CD1c-positive myeloid dendritic cell (primary cell): ENCODE results near the gene RTL1.

Source experiments
- DNase-seq: peaks from one replicate; pipeline ENCODE4 v3.0.0-alpha.2; 2016; ENCODE audit errors: extremely low spot score

RTL1 gene

GRCh38 chr14:100898935-100899883, 4.3 kb downstream of the RTL1 start:
- no peak for DNase-seq

- DNase-seq, result no peak
These were observed 5.1 kb downstream of the RTL1 start for GRCh38 chr14:100898465-100898864.

- no peak for DNase-seq
These were observed 7.0 kb downstream of the RTL1 start for GRCh38 chr14:100896369-100897060.

GRCh38 chr14:100895411-100895810, 8.1 kb downstream of the RTL1 start:
- no peak for DNase-seq

- DNase-seq, result no peak
These were observed 9.1 kb downstream of the RTL1 start for GRCh38 chr14:100894416-100894815.

- no peak for DNase-seq
These were observed 9.8 kb downstream of the RTL1 start for GRCh38 chr14:100893760-100894159.

- no peak for DNase-seq
These were observed 10.3 kb downstream of the RTL1 start for GRCh38 chr14:100893228-100893601.

GRCh38 chr14:100892496-100893227, 10.9 kb downstream of the RTL1 start:
- no peak for DNase-seq

GRCh38 chr14:100891501-100892445, 11.7 kb downstream of the RTL1 start:
- no peak for DNase-seq

- no peak for DNase-seq
These were observed 12.5 kb downstream of the RTL1 start for GRCh38 chr14:100891051-100891450.

GRCh38 chr14:100890061-100890850, 13.3 kb downstream of the RTL1 start:
- DNase-seq, result no peak

- no peak for DNase-seq
These were observed 13.9 kb downstream of the RTL1 start for GRCh38 chr14:100889641-100890040.

GRCh38 chr14:100888789-100889315, 14.7 kb downstream of the RTL1 start:
- DNase-seq, result no peak

GRCh38 chr14:100887728-100888335, 15.7 kb downstream of the RTL1 start:
- DNase-seq, result no peak

- no peak for DNase-seq
These were observed 17.9 kb downstream of the RTL1 start for GRCh38 chr14:100885617-100886016.

- no peak for DNase-seq
These were observed 18.3 kb downstream of the RTL1 start for GRCh38 chr14:100885196-100885595.

- DNase-seq, result no peak
These were observed 19.1 kb downstream of the RTL1 start for GRCh38 chr14:100884456-100884855.

- no peak for DNase-seq
These were observed 19.8 kb downstream of the RTL1 start for GRCh38 chr14:100883789-100884101.

- no peak for DNase-seq
These were observed 20.3 kb downstream of the RTL1 start for GRCh38 chr14:100882991-100883788.
